Thyroid gland (tissue), 4 donors: ENCODE measurements around the gene ZSCAN32. TPM values are rescaled to one million over a fixed set of nuclear protein-coding genes. Genes with fewer than 3 reads are reported as not detected.
A peak's percentile ranks its signal among the peaks of the same experiment; 100 is the strongest.

ENCODE experiments used
- DNase-seq, 2 donors: peaks; one replicate each; pipeline ENCODE4 v3.0.0-alpha.2; 2019
- H3K27ac ChIP-seq, 3 donors: fragments of 200-600 bp; sonication (generic); 1 replicate in 2 of 3; 2 replicates in 1 of 3; pipeline ENCODE4 v1.5.1; 2016 to 2019; ENCODE audit warnings: mild to moderate bottlenecking in 1 of 3, moderate library complexity in 1 of 3
- H3K27me3 ChIP-seq: fragments of 200-600 bp; sonication (generic); one replicate; pipeline ENCODE4 v1.5.1; 2019
- H3K36me3 ChIP-seq, 2 donors: fragments of 200-600 bp; sonication (generic); one replicate each; pipeline ENCODE4 v1.5.1; 2016 to 2019
- H3K4me1 ChIP-seq, 2 donors: fragments of 200-600 bp; sonication (generic); one replicate each; pipeline ENCODE4 v1.5.1; 2017 to 2019
- H3K4me3 ChIP-seq, 3 donors: fragments of 200-600 bp; sonication (generic); replicated peaks in 1 of 3; 1 replicate in 2 of 3; 2 replicates in 1 of 3; pipeline ENCODE4 v1.5.1; 2016; ENCODE audit warnings: mild to moderate bottlenecking in 1 of 3
- H3K9me3 ChIP-seq: fragments of 200-600 bp; sonication (generic); one replicate; pipeline ENCODE4 v1.5.1; 2017
- POLR2A ChIP-seq, 2 donors: fragments of 450-650 bp; IDR thresholded peaks; one replicate each; pipeline ENCODE4 v1.6.1; 2017; ENCODE audit warnings: antibody characterized with exemption in 2 of 2, mild to moderate bottlenecking in 2 of 2, moderate library complexity in 1 of 2
- whole genome bisulfite sequencing, 2 donors: methylation state at CpG; one replicate each; pipeline ENCODE4 v1.1.5; 2017; 5-methylcytosine and 5-hydroxymethylcytosine counted together
- intact Hi-C: fragments of 100-400 bp; cut with DNase I; formaldehyde crosslinking; loops from one replicate; pipeline ENCODE4 v1.15.1; 2023
- total RNA-seq, 4 donors: library from RNA; depleted of rRNA; stranded (reverse); fragments of >200 nt; gene quantifications; one replicate each; pipeline ENCODE4 v1.2.3, GENCODE V29; 2016
- TF ChIP-seq, protein P1 (sequence below), 6 experiments: fragments of 200-600 bp in 3 of 6; fragments of 450-650 bp in 3 of 6; sonication (generic) in 3 of 6; IDR thresholded peaks; one replicate each; pipeline ENCODE4 v1.5.1; 2016 to 2019; ENCODE audit warnings: antibody characterized with exemption in 6 of 6, mild to moderate bottlenecking in 2 of 6, inconsistent platforms in 1 of 6, moderate library complexity in 1 of 6

ZSCAN32 gene
- total RNA-seq, 4 donors from 2014 or later, result 12.0 to 20.2 (median 15.4) TPM

DNA sequence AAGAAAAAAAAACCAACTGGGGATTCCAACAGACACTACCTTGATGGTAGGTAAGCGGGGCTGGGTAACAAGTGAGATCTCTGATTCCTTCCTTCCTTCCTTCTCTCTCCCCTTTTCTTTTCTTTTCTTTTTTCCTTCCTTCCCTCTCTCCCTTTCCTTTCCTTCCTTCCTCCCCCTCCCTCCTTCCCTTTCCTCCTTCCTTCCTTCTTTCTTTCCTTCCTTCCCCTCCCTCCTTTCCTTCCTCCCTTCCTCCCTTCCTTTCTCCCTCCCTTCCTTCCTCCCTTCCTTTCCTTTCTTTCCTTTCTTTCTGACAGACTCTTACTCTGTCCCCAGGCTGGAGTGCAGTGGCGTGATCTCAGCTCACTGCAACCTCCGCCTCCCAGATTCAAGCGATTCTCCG is 25.1 kb downstream of the ZSCAN32 start:
- Histone ChIP-seq H3K27ac (no peak overlapping the region), H3K4me1 (no peaks in the 10 kb centered on the region), H3K36me3 (no peaks in the 10 kb centered on the region), H3K9me3 (no peaks in the 10 kb centered on the region), H3K4me3 (no peak overlapping the region), H3K27me3 (no peaks in the 10 kb centered on the region)
- intact Hi-C loops, result no loop called here
- TF ChIP-seq, protein P1, sequence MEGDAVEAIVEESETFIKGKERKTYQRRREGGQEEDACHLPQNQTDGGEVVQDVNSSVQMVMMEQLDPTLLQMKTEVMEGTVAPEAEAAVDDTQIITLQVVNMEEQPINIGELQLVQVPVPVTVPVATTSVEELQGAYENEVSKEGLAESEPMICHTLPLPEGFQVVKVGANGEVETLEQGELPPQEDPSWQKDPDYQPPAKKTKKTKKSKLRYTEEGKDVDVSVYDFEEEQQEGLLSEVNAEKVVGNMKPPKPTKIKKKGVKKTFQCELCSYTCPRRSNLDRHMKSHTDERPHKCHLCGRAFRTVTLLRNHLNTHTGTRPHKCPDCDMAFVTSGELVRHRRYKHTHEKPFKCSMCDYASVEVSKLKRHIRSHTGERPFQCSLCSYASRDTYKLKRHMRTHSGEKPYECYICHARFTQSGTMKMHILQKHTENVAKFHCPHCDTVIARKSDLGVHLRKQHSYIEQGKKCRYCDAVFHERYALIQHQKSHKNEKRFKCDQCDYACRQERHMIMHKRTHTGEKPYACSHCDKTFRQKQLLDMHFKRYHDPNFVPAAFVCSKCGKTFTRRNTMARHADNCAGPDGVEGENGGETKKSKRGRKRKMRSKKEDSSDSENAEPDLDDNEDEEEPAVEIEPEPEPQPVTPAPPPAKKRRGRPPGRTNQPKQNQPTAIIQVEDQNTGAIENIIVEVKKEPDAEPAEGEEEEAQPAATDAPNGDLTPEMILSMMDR (IDR thresholded peaks at IDR 0.05), result no peak
- TF ChIP-seq POLR2A (IDR thresholded peaks at IDR 0.05), result no peak
- no peak for DNase-seq
- 92% methylated on average over 5 of the region's 5 CpGs for whole genome bisulfite sequencing, 2 donors

DNA sequence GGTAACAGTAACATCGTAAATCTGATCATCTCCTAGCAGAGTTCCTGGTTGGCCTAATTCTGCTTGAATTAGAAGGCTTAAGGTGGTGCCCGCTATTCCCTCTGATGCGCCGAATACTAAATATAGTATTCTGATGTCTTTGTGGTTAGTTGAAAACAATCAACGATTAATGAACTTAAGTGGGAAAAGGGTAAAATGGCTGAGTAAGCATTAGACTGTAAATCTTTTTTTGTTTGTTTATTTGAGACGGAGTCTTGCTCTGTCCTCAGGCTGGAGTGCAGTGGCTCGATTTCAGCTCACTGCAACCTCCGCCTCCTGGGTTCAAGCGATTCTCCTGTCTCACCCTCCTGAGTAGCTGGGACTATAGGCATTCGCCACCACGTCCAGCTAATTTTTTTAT is 31.7 kb downstream of the ZSCAN32 start:
- TF ChIP-seq, protein P1 (IDR thresholded peaks at IDR 0.05), result no peak
- TF ChIP-seq POLR2A (IDR thresholded peaks at IDR 0.05), result no peak
- Histone ChIP-seq H3K4me1 (no peaks in the 10 kb centered on the region), H3K27me3 (no peaks in the 10 kb centered on the region), H3K9me3 (no peaks in the 10 kb centered on the region), H3K36me3 (no peaks in the 10 kb centered on the region), H3K4me3 (no peak overlapping the region), H3K27ac (no peak overlapping the region)
- WGBS, 2 donors, result 91 to 93% methylated on average over 11 of the region's 11 CpGs
- no peak for DNase-seq
- intact Hi-C loops, result no loop called here

DNA sequence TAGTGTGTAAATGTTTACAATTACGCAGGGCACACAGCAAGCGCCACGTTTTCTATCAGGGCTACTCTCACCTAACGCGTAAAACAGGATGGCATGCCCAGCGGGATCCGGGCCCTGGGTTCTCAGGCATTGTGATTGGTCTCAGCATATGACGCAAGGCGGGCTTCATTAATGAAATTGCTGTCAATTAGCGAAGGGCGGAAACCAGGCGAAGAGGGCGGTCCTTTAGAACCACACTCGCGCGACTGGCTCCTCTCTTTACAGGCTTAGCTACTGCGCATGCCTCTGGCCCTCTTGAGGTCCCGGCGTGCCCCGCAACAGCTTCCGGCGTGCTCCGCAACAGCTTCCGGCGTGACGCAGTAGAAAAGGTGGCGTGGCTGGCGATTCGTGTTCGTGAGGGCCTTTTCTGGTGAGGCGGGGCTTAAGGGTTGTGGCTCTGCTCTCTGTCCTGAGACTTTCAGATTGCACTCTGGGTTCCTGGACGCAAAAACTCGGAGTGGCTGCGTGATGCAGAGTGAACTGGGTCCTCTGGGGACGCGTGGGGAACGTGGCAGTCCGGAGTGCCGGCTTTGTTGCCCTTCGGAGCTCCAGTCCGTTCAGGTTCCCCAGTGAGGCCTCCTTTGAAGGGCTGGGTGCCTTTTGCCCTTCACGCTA is 35.9 kb downstream of the ZSCAN32 start:
- intact Hi-C loops, result no loop called here

DNA sequence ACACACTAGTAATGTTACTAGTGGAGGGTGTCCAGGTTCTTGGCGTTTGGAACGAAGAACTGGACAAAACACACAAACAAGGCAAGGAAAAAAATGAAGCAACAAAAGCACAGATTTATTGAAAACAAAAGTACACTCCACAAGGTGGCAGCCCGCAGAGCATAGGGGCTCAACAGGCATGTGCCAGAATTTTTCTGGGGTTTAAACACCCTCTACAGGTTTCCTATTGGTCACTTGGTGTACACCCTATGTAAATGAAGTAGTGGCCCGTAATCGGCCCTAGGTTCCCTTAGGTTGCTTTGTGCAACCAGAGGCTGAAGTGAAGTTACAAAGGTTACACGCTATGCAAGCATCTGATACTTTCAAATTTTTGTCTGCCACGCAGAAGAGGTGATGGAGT is 37.0 kb downstream of the ZSCAN32 start:
- no peaks in the 10 kb centered on the region for H3K36me3 ChIP-seq
- intact Hi-C loops, result no loop called here
- no peak overlapping the region for H3K27ac ChIP-seq
- no peak overlapping the region for H3K4me3 ChIP-seq
- DNase-seq, result no peak
- H3K4me1 ChIP-seq, result no peaks in the 10 kb centered on the region
- 90 to 91% methylated on average over 7 of the region's 7 CpGs for WGBS, 2 donors
- TF ChIP-seq, protein P1 (IDR thresholded peaks at IDR 0.05), result no peak
- no peak for TF ChIP-seq POLR2A (IDR thresholded peaks at IDR 0.05)
- no peaks in the 10 kb centered on the region for H3K27me3 ChIP-seq
- H3K9me3 ChIP-seq, result no peaks in the 10 kb centered on the region

More for the DNA sequence above, 35.9 kb downstream of the ZSCAN32 start:
- Histone ChIP-seq H3K36me3 (no peaks in the 10 kb centered on the region), H3K4me3 (peak overlapping the region in 2 of 3 donors; percentile 29 to 57), H3K4me1 (no peaks in the 10 kb centered on the region), H3K9me3 (no peaks in the 10 kb centered on the region), H3K27ac (peak overlapping the region; percentile 27 to 63 (median 56)), H3K27me3 (no peaks in the 10 kb centered on the region)
- 18 to 24% methylated on average over 31 to 40 of the region's 42 CpGs for WGBS, 2 donors
- peak; percentile 93 to 94 for DNase-seq
- TF ChIP-seq, protein P1 (IDR thresholded peaks at IDR 0.05), result no peak
- TF ChIP-seq POLR2A (IDR thresholded peaks at IDR 0.05), result peak in 1 of 2 donors; percentile 59

DNA sequence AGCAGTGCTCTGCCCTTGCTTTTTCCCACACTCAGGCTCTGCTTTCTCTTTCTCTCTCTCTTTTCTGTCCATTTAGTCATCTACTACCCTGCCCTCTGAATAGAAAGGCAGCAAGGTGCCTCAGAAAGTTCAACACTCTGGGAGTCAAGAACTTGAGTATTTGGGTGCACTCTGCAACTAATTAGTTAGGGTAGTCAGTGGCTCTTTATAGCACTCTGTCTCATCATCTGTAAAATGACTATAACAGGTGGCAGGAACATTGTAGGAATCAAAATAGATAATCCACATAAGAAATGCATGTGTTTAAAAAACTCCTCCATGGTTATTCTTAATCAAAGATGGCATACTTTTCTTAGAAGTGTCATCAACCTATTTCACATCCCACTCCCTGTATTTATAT is 37.9 kb downstream of the ZSCAN32 start:
- no peak for TF ChIP-seq POLR2A (IDR thresholded peaks at IDR 0.05)
- Histone ChIP-seq H3K27ac (no peak overlapping the region), H3K36me3 (no peaks in the 10 kb centered on the region), H3K27me3 (no peaks in the 10 kb centered on the region), H3K4me3 (no peak overlapping the region), H3K9me3 (no peaks in the 10 kb centered on the region), H3K4me1 (no peaks in the 10 kb centered on the region)
- no peak for DNase-seq
- intact Hi-C loops, result no loop called here
